HepG2 (cell line): ENCODE results near the gene CDK13. TPM values are rescaled to one million over a fixed set of nuclear protein-coding genes. Genes with fewer than 3 reads are reported as not detected.

Source experiments
- CCDC6 ChIP-seq: sonication (generic); formaldehyde crosslinking; IDR thresholded peaks from 2 replicates; pipeline ENCODE4 v1.8.1; 2022; ENCODE audit warnings: mild to moderate bottlenecking, missing genetic modification reagents, moderate library complexity
- GTF2F1 ChIP-seq: fragments of 150-350 bp; IDR thresholded peaks from 2 replicates; pipeline ENCODE4 v1.6.1; 2014; ENCODE audit warnings: low read length
- NAIF1 ChIP-seq: sonication (generic); formaldehyde crosslinking; IDR thresholded peaks from 2 replicates; pipeline ENCODE4 v1.5.0; 2020; ENCODE audit warnings: mild to moderate bottlenecking, missing genetic modification reagents, borderline replicate concordance
- NCOA1 ChIP-seq: sonication (generic); formaldehyde crosslinking; IDR thresholded peaks from 2 replicates; pipeline ENCODE4 v1.9.0; 2021; ENCODE audit warnings: missing genetic modification reagents
- RBM39 ChIP-seq: fragments of 200-400 bp; formaldehyde crosslinking; IDR thresholded peaks from one replicate; pipeline ENCODE4 v1.6.1; 2018; ENCODE audit warnings: antibody characterized with exemption, mild to moderate bottlenecking, low read depth, low read length; ENCODE audit not compliant: poor library complexity, severe bottlenecking
- SP140L ChIP-seq: sonication (generic); formaldehyde crosslinking; IDR thresholded peaks from 2 replicates; pipeline ENCODE4 v1.4.0; 2020; ENCODE audit warnings: missing genetic modification reagents, borderline replicate concordance
- WIZ ChIP-seq: sonication (generic); formaldehyde crosslinking; IDR thresholded peaks from 2 replicates; pipeline ENCODE4 v1.5.1; 2020; ENCODE audit warnings: mild to moderate bottlenecking, missing genetic modification reagents
- ZBTB7B ChIP-seq: sonication (generic); formaldehyde crosslinking; IDR thresholded peaks from 2 replicates; pipeline ENCODE4 v1.4.0; 2020; ENCODE audit warnings: missing genetic modification reagents
- ZFP1 ChIP-seq: IDR thresholded peaks from 2 replicates; pipeline ENCODE4 v1.6.1; 2016
- ZFP36 ChIP-seq: fragments of 150-350 bp; IDR thresholded peaks from 2 replicates; pipeline ENCODE4 v1.6.1; 2018; ENCODE audit warnings: borderline replicate concordance, low read length, low read depth; ENCODE audit not compliant: partially characterized antibody
- ZMAT3 ChIP-seq: sonication (generic); formaldehyde crosslinking; conservative IDR thresholded peaks from 2 replicates; pipeline ENCODE4 v1.7.0; 2021; ENCODE audit warnings: missing genetic modification reagents
- ZNF230 ChIP-seq: sonication (generic); formaldehyde crosslinking; IDR thresholded peaks from 2 replicates; pipeline ENCODE4 v1.4.0; 2020; ENCODE audit warnings: mild to moderate bottlenecking, missing genetic modification reagents
- ZNF292 ChIP-seq: sonication (generic); formaldehyde crosslinking; IDR thresholded peaks from 2 replicates; pipeline ENCODE4 v1.8.1; 2022; ENCODE audit warnings: mild to moderate bottlenecking, low read depth, missing genetic modification reagents, borderline replicate concordance
- ZNF496 ChIP-seq: sonication (generic); formaldehyde crosslinking; IDR thresholded peaks from 2 replicates; pipeline ENCODE4 v1.8.1; 2023; ENCODE audit warnings: mild to moderate bottlenecking, moderate library complexity, missing genetic modification reagents; ENCODE audit not compliant: insufficient replicate concordance
- ZNF556 ChIP-seq: sonication (generic); formaldehyde crosslinking; IDR thresholded peaks from 2 replicates; pipeline ENCODE4 v1.4.0; 2020; ENCODE audit warnings: mild to moderate bottlenecking, missing genetic modification reagents, borderline replicate concordance
- ZNF878 ChIP-seq: sonication (generic); formaldehyde crosslinking; IDR thresholded peaks from 2 replicates; pipeline ENCODE4 v1.8.1; 2023; ENCODE audit warnings: mild to moderate bottlenecking, missing genetic modification reagents, moderate library complexity
- ZSCAN21 ChIP-seq: sonication (generic); formaldehyde crosslinking; IDR thresholded peaks from 2 replicates; pipeline ENCODE4 v1.8.0; 2022; ENCODE audit warnings: mild to moderate bottlenecking, missing genetic modification reagents, moderate library complexity, borderline replicate concordance
- polyA plus RNA-seq, 8 experiments: library from polyadenylated mRNA; depleted of rRNA in 3 of 8; stranded (reverse) in 7 of 8; unstranded in 1 of 8; fragments of >200 nt; fragmentation: Illumina TruSeq in 4 of 8; extraction: Trizol in 4 of 8; gene quantifications; 2 replicates each; pipeline versions ENCODE4 v1.2.1 to v1.2.3, GENCODE V29; 2011 to 2016; ENCODE audit warnings: low read depth in 4 of 8, missing spikeins in 1 of 8, mixed read lengths in 1 of 8; ENCODE audit not compliant: insufficient read depth in 1 of 8
- total RNA-seq, 5 experiments: library from RNA; depleted of rRNA; stranded (reverse); fragments of >200 nt; fragmentation: Illumina TruSeq; extraction: Trizol; gene quantifications; 2 replicates each; pipeline ENCODE4 v1.2.3, GENCODE V29; 2016; ENCODE audit warnings: low read depth in 1 of 5
- TF ChIP-seq, protein P1 (sequence below): sonication (generic); formaldehyde crosslinking; IDR thresholded peaks from 2 replicates; pipeline ENCODE4 v1.4.0; 2020; ENCODE audit warnings: missing genetic modification reagents
- TF ChIP-seq, protein P2 (sequence below): sonication (generic); formaldehyde crosslinking; IDR thresholded peaks from 2 replicates; pipeline ENCODE4 v1.9.0; 2021; ENCODE audit warnings: missing genetic modification reagents, mild to moderate bottlenecking, borderline replicate concordance
- TF ChIP-seq, protein P3 (sequence below): sonication (generic); formaldehyde crosslinking; IDR thresholded peaks from 2 replicates; pipeline ENCODE4 v1.4.0; 2020; ENCODE audit warnings: missing genetic modification reagents, borderline replicate concordance

CDK13 gene
- total and polyA plus RNA-seq, 2 of the 13 experiments (the other 11 are each of a cell fraction or from before 2014, with no cell fraction given), result 21.0 to 40.9 TPM

DNA sequence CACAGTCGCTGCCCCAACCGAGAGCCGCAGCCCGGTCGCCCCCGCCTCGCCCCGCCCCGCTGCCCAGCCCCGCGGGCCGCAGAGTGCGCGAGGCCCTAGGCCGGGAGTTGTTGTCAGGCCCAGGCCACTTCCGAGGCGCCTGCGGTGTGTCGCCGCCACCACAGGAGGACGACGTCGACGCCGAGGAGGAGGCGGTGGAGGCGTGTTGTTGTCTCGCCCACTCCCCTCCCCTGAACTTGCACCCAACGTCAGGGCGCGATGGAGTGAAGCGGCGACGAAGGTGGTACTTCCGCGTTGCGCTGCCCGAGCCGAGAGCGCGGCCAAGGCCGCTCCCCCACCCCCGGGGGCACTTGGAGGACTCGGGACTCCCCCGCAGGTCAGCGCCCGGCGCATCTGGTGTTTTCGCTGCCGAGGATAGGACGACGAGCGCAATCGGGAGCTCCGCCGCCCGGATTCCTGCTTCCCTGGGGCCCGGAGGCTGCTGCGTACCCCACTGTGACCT, at the start of gene CDK13 (continued):
- TF ChIP-seq, protein P1, sequence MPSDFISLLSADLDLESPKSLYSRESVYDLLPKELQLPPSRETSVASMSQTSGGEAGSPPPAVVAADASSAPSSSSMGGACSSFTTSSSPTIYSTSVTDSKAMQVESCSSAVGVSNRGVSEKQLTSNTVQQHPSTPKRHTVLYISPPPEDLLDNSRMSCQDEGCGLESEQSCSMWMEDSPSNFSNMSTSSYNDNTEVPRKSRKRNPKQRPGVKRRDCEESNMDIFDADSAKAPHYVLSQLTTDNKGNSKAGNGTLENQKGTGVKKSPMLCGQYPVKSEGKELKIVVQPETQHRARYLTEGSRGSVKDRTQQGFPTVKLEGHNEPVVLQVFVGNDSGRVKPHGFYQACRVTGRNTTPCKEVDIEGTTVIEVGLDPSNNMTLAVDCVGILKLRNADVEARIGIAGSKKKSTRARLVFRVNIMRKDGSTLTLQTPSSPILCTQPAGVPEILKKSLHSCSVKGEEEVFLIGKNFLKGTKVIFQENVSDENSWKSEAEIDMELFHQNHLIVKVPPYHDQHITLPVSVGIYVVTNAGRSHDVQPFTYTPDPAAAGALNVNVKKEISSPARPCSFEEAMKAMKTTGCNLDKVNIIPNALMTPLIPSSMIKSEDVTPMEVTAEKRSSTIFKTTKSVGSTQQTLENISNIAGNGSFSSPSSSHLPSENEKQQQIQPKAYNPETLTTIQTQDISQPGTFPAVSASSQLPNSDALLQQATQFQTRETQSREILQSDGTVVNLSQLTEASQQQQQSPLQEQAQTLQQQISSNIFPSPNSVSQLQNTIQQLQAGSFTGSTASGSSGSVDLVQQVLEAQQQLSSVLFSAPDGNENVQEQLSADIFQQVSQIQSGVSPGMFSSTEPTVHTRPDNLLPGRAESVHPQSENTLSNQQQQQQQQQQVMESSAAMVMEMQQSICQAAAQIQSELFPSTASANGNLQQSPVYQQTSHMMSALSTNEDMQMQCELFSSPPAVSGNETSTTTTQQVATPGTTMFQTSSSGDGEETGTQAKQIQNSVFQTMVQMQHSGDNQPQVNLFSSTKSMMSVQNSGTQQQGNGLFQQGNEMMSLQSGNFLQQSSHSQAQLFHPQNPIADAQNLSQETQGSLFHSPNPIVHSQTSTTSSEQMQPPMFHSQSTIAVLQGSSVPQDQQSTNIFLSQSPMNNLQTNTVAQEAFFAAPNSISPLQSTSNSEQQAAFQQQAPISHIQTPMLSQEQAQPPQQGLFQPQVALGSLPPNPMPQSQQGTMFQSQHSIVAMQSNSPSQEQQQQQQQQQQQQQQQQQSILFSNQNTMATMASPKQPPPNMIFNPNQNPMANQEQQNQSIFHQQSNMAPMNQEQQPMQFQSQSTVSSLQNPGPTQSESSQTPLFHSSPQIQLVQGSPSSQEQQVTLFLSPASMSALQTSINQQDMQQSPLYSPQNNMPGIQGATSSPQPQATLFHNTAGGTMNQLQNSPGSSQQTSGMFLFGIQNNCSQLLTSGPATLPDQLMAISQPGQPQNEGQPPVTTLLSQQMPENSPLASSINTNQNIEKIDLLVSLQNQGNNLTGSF, result no peak; the same call in 1 of the 2 replicates
- no peak for TF ChIP-seq GTF2F1
- no peak for TF ChIP-seq ZNF556 (CRISPR knock-in tag)
- TF ChIP-seq ZNF496 (CRISPR knock-in tag), result no peak
- no peak for TF ChIP-seq ZFP36
- TF ChIP-seq RBM39, result no peak
- TF ChIP-seq, protein P2, sequence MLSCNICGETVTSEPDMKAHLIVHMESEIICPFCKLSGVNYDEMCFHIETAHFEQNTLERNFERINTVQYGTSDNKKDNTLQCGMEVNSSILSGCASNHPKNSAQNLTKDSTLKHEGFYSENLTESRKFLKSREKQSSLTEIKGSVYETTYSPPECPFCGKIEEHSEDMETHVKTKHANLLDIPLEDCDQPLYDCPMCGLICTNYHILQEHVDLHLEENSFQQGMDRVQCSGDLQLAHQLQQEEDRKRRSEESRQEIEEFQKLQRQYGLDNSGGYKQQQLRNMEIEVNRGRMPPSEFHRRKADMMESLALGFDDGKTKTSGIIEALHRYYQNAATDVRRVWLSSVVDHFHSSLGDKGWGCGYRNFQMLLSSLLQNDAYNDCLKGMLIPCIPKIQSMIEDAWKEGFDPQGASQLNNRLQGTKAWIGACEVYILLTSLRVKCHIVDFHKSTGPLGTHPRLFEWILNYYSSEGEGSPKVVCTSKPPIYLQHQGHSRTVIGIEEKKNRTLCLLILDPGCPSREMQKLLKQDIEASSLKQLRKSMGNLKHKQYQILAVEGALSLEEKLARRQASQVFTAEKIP (CRISPR knock-in tag), result no peak
- peak; percentile 15; the same call in 1 of the 2 replicates for TF ChIP-seq ZFP1 (CRISPR knock-in tag)
- TF ChIP-seq ZNF230 (CRISPR knock-in tag), result no peak
- no peak for TF ChIP-seq SP140L (CRISPR knock-in tag)
- TF ChIP-seq ZSCAN21, result peak; percentile 92; the same call in 1 of the 2 replicates
- TF ChIP-seq WIZ, result no peak
- TF ChIP-seq, protein P3, sequence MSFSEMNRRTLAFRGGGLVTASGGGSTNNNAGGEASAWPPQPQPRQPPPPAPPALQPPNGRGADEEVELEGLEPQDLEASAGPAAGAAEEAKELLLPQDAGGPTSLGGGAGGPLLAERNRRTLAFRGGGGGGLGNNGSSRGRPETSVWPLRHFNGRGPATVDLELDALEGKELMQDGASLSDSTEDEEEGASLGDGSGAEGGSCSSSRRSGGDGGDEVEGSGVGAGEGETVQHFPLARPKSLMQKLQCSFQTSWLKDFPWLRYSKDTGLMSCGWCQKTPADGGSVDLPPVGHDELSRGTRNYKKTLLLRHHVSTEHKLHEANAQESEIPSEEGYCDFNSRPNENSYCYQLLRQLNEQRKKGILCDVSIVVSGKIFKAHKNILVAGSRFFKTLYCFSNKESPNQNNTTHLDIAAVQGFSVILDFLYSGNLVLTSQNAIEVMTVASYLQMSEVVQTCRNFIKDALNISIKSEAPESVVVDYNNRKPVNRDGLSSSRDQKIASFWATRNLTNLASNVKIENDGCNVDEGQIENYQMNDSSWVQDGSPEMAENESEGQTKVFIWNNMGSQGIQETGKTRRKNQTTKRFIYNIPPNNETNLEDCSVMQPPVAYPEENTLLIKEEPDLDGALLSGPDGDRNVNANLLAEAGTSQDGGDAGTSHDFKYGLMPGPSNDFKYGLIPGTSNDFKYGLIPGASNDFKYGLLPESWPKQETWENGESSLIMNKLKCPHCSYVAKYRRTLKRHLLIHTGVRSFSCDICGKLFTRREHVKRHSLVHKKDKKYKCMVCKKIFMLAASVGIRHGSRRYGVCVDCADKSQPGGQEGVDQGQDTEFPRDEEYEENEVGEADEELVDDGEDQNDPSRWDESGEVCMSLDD, result no peak
- no peak; the same call in 1 of the 2 replicates for TF ChIP-seq ZNF292 (CRISPR knock-in tag)
- TF ChIP-seq ZBTB7B (CRISPR knock-in tag), result no peak; the same call in 1 of the 2 replicates
- no peak for TF ChIP-seq ZNF878
- TF ChIP-seq ZMAT3 (CRISPR knock-in tag), result peak; percentile 94
- TF ChIP-seq NCOA1, result no peak
- TF ChIP-seq CCDC6, result no peak; the same call in none of the 2 replicates
- TF ChIP-seq NAIF1 (CRISPR knock-in tag), result 0 out of 2 replicates have a peak, but pooled peaks have one; percentile 11
